EH (cell line): ENCODE measurements around the gene NOS1AP.

Source experiments
- DNase-seq: peaks from one replicate; pipeline ENCODE4 v3.0.0-alpha.2; 2015; ENCODE audit warnings: low read depth

Gene NOS1AP

DNA sequence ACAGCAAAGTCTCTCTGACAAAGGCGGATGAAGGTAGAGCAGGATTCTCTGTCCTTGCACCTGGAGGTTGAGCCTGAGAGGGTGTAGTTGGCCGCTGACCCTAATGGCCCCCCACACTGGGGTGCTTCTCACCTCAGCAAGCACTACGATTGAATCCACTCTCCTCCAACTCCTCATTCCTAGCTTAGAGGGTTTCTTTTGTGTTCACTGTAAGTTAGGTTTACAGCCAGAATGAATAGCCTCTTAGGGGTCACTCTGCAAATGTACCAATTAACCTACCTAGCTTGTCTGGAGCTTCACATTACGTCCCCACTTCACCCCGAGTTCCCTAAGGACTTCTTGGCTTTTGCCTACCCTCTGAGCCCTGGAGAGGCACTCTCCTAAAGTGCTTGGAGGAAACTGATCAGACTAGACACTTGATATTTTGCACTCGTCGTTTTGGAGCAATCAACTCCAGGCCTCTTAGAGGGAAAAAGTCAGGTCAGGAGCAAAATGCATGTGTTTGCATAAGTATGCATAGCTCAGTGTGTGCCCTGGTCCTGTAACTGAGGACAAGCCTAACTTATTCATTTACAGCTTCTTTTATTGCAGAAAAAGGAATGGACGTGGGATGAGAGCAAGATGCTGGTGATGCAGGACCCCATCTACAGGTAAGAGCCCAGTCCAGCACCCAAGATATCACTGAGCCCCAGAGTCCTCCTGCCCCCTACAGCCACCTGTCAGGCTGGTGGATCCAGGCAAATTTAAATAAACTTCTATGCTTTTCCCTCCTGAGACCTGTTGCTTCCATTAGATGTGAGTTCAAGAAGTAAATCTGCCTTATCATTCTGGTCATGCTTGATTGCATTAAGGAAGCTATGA is 230.8 kb downstream of the NOS1AP start:
- no peak for DNase-seq

DNA sequence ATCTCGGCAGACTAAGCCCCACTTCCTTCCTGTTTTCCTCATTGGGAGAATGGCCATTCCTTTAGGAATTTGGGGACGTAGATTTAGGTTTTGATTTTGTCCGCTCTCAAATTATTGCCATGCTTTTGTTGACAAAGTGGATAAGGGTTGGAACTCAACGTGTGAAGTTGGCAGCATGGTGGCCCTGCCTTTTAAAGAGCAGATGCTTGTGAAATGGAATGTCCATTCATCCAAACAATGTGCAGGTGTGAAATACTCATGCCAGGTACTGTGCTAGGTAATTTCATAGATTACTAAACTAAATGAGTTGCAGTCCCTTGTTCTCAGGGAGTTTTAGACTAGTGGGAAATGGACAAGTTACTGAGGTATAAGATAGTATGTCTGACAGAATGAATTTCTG is 232.2 kb downstream of the NOS1AP start:
- DNase-seq, result no peak

DNA sequence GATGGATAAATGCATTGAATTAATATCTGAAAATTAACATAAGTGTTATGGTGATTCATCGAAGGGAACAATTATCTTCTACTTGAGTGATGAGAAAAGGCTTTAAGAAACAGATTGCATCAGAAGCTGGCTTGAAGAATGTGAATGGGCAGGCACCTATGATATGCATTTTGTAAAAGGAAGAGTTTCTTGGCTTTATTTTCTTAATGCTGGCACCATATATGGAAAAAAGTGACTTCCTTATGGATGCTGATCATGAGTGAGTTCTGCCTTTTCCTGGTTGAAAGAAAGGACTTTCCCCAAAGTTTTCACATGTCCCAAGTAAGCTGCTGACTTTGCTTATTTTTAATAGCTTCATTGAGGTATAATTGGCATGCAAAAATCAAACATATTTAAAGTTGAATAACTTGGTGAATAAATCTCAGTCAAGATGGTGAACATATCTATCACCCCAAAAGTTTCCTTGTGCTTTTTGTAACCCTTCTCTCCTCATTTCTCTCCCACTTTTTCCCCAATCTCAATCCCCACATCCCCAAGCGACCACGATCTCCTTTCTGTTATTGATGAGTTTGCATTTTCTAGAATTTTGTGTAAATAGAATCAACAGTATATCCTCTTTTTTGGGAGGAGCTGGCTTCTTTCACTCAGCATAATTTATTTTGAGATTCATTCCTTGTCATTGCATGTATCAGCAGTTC is 233.0 kb downstream of the NOS1AP start:
- peak; percentile 11 for DNase-seq

DNA sequence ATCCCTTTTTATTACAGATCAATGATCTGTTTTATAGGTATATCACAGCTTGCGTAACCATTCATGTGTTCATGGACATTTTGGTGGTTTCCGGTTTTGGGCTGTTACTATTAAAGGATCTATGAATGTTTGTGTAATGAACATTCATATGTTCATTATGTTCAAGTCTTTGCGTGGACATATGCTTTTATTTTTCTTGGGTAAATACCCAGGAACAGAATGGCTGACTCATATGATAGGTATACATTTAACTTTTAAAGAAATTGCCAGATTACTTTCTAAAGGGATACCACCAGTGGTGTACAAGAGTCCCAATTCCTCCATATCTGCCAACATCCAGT is 233.5 kb downstream of the NOS1AP start:
- DNase-seq, result peak; percentile 77

DNA sequence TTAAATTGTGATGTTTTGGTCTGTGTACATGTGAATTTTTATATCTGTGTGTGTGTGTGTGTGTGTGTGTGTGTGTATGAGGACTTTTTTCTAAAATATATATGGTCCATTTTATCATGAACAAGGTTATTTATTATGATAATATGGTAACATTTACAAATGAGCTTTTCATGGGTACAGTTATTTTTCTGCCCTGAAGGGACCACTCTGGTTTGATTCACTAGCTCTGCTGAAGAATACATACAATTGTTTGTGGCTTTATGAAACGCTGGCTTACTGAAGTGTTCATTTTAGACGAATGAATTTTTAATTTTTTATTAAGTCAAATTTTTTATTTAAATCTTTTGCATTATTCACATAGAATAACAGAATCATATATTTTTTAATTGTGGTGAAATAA is 235.2 kb downstream of the NOS1AP start:
- no peak for DNase-seq

DNA sequence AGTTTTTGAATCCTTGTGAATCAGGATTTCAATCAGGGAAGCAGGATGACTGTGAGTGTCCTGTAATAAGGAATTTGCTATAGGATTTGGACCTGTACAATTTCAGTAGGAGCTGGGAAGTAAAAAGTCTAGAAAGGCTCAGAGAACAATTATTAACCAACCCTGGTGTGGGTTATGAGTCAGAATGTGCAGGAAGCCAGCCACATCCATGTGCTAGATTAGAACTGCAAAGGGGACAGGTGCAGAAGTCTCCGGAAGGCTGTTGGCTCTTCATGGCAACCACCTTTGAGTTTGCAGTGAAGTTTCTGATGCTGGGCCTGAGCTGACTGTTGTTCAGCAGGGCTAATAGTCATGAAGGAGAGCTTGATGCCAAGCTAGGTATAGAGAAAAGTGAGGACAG is 236.5 kb downstream of the NOS1AP start:
- DNase-seq, result peak; percentile 6

DNA sequence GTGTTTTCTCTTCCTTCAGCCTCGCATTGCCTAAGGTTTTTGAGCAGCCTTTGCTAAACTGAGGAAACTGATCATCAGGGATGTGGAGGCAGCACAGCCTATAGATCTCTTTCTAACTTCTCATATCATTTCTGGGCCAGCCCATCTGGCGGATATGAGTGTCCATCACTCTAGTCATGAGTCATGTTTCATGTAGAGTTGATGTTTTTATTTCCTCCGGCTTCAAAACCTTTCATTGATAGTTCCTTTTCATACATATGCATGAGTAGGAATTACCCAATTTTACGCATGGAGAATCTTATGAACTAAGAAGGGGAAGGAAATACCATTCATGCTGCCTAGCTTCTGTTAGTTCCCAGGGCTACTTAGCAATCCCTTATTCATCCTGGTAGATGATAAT is 240.8 kb downstream of the NOS1AP start:
- DNase-seq, result peak; percentile 24

DNA sequence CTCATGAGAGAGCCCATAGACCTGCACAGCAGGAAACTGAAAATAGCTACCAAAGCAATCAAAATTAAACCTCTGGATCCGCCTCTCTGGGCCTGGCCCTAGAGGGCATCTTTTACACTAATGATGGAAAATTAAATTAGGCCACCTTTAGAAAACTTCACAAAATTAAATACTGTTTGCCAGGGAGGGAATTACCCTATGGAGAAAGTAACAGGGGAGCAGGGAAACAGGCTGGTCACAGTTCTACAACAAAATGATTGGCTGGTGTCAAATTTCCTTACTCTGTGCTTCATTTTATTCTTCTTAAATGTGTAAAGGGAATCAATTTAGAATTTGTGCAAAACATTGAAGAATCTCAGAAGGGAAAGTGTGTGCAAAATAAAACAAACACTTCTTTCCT is 244.7 kb downstream of the NOS1AP start:
- no peak for DNase-seq

DNA sequence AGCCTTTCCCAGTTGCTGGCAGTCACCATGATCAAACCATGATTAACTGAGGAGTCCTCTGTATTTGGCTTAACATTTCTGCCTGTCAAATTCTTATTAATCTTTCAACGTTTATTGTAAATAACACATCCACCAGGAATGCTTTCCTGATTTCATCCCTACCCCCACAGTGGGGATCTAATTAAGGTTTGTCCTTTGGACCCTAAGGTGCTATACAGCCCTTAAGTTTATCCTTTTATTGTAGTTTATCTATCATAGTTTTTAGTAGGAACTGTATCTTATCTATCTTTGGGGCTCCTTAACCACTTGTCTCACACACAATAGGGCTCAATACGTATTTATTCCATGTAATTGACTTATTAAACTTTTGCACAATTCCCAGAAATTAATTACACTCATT is 246.2 kb downstream of the NOS1AP start:
- no peak for DNase-seq

DNA sequence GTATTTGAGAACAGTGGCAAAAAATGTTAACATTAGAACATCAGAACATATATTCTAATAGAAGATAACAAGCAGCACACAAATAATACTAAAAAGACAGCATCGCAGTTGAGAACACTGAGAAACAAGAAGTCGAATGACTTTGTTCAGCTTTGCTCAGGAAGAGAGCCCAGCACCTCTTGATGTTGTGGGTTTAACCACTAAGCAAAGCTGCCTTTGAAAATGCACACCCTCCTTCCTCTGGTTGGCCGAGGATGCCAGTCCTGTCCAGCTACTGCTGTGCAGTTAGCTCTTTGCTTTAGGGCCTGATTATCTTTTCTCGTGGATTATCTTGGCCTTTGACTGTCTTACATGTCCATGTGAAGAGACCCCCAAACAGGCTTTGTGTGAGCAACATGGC is 246.7 kb downstream of the NOS1AP start:
- DNase-seq, result no peak

DNA sequence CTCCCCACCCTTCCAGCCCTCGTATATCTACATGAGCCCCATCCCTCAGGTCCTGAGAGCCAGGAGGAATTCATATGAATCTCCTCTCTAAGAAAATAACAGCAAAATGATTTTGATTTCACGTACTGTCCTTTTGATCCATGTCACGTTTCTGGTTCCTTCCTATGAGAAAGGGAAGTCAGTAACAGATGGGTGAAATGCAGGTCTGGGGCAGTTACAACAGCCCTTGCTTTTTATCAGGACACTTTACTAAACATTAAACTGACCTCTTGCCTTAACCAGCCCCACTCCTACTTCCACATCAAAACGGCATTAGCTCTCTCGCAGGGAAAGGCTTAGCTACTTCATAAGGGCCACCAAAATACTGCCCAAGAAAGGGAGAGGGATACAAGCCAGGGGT is 248.1 kb downstream of the NOS1AP start:
- DNase-seq, result no peak

DNA sequence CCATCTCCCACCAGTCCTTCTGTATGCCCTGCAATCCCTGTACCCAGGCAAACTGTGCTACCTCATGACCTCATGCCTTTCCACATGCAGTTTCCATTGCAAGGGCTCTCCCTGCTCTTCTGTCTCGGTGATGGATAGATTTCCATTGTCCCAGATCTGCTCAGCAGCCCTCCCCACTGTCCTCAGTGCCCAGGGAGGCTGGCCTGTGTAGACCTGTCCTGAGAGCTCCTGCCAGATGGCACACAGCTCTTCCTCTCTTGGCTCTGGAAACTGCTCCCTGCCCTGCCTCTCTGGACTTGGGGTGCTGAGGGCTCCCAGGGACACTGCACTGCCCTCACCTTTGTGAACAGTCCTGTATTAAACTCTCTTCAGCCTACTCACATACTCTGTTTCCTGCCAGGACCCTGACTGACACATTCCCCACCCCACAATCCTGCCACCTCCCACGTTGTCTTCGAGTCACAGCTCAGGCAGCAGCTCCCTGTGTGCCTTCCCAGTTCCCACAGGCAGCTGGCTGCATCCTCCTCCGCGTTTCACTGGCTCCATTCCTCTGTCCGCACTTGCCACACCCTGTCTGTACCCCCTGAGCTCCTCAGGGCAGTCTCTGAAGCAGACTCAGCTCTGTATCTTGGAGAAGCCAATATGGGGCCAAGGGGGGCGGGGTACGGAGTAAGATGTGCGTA is 250.1 kb downstream of the NOS1AP start:
- DNase-seq, result peak; percentile 52

DNA sequence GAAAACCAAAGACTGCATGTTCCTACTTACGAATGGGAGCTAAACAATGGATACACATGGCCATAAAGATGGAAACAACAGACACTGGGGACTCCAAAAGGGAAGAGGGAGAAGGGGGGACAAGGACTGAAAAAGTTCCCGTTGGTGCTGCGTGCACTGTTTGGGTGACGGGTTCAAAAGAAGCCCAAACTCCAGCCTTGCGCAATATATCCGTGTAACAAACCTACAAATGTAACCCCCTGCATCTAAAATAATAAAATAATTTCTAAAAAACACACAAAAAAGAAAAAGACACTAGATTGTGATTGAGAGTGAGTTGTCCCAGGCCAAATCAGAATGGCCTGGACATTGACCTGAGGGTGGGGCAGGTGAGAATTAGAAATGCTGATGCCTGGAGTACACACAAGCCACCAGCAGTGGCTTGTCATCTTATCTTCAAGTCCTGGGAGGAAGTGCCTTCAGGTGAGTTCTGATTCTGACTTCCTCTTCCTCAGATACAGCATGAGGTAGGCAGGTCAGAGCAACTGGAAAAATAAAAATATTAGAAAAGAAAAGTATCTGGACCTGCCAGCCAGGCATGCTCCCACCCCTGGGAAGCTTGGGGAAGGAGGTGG is 252.4 kb downstream of the NOS1AP start:
- no peak for DNase-seq

DNA sequence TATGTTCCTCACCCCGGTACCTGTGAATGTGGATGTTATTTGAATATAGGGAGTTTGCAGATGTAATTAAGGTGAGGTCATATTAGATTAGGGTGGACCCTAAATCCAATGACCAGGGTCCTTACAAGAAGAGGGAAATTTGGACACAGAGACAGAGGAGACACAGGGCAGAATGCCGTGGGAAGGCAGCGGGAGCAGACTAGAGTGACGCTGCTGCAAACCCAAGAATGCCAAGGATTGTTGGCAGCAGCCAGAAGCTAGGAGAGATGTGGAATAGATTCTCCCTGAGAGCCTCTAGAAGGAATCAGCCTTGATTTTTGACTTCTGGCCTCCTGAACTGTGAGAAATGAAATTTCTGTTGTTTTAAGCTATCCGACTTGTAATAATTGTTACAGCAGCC is 253.5 kb downstream of the NOS1AP start:
- DNase-seq, result no peak

DNA sequence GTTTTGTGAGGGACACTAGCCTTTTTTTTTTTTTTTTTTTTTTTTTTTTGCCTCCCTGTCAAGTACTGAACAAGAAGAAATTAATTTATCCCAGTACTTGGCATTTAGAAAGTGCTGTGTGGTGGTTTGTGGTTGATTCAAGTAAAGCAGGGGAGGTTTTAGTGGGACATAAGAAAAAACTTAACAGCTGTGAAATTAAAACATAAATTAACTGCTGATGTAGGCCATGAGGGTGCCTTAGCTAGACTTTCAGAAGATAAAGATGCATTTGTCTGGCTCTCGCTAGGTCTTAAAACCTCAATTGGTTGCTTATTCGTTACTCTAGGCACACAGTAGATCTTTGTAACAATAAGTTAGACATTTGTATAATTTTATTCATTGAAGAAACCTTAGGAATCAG is 254.9 kb downstream of the NOS1AP start:
- no peak for DNase-seq

DNA sequence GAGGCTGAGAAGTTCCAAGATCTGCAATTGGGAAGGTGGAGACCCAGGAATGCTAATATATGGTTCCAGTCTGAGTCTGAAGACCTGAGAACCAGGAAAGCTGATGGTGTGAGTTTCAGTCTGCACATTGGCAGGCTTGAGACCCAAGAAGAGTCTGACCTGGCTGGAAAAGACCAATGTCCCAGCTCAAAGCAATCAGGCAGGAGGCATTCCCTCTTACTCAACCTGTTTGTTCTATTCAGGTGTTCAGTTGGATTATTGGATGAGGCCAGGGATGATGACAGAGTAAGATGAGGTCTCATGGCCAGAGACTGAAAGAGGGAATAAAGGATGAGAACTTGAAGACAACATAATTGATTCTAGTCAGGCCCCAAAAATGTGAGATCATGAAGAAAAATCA is 257.1 kb downstream of the NOS1AP start:
- DNase-seq, result no peak

DNA sequence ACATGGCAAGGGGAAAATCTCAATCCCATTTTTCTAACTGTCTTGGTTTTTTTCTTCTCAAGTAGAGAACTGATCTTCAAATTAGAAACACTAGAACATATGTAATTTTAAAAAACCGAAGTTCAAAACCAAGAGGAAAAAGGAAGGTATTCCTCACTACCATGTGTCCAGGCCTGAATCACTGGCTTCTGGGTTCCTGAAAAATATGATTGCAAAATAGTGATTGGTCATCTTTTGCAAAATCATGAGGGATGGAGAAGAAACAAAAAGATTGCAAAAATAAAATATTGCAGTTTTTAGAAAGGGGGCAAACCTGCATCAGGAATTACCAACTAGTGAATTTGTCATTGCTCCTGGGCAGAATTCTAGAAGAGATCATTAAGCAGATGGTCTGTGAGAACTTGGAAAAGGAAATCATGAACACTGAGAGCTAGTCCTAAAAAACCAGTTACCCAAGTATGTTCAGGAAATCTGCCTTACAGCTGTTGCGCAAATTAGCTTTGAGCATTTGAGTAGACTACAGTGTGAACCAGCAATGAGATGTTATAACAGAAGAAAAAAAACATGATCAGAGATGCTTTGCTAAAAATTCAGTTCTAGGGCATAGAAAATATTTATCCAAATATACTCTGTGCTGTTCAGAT is 257.8 kb downstream of the NOS1AP start:
- DNase-seq, result no peak

DNA sequence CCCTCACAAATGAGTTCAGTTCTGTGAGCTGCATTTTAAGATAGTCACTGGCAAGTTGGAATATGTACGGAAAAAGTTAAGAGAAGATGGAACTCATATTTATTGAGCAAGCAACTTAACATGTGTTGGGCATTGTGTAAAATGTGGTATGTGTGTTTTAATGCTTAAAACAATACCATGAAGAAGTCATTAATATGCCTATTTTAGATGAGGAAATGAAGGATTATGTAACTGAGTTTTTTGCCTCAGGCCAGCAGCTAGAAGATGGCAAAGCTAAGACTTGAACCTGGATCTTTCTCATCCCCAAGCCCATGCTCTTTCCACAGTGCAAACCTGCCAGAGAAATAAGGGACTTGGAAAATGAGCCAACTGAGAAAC is 258.3 kb downstream of the NOS1AP start:
- no peak for DNase-seq

DNA sequence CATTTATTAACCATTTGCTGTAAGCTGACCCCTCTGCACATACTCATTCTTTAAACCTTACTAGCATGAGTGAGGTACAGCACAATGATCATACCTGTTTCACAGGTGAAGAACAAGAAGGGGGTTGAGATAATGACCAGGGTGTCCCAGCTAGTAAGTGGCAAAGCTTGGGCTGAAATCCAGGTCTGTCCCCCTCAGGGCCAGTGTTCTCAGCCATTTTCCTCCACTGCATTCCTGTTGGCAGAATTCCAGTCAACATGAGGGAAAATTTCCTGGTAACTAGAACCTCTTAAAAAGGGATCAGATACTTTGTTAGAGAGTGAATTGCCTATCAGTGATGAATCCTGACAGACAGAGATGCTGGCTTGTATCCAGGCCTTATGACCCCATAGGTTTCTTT is 259.0 kb downstream of the NOS1AP start:
- no peak for DNase-seq

DNA sequence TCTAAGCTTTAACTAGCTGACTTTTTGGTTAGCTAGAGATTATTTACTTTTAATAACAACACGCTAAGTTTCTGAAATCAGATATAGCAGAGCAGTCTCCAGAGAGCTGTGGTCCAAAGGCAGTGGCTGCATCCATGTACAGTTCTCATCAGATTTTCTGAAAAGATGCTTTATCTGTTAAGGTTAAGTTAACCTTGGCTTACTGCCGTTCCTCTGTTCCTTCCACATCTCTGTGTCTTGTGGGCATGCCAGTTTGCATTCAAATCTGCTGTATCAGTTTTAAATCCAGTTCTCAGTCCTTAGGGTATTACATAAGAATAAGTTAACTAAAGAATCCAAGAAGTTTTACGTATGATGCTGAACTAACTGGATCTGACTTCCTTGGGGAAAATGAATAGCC is 260.3 kb downstream of the NOS1AP start:
- no peak for DNase-seq

DNA sequence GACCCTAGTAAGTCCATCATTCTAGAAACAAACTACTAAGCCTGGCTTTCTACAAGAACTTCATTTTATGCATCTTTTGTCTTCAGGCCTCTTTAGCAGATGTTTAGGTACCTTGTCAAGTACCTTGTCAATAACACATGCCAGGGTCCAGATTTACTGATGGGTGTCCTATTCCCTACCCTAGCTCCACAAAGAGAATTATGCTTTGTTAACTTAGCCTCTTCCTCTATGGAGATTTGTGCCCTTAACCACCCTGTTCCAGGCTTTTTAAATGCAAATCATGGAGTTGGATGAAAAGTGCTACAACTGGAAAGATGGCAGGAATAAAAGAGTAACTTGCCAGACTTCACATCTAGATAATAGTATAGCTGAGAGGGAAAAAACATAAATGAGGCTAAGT is 264.5 kb downstream of the NOS1AP start:
- DNase-seq, result no peak

DNA sequence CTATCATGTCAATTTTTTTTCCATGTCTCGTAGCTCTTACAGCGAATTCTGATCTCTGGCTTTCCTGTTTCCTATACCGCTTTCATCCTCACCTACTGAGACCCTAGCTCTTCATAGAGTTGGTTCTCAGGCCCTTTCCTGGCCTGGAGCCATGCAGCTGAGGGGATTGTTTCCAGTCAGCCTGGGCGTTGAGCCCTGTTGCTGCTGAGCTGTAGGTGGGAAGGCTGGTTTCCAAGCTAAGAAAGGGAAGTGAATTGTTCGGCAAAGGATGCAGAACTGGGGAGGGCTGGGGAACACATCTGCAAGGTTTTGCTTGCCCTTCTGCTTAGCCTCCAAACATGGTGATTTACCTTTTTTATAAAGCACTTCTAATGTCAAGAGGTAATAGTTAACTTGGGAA is 265.6 kb downstream of the NOS1AP start:
- no peak for DNase-seq
